Measurements from ENCODE around the gene ADGRG3.

The ADGRG3 gene

GRCh38 chr16:57622361-57623250 lies 45.5 kb upstream of the ADGRG3 start:
- 92% methylated on average over 16 of the region's 16 CpGs for WGBS (ENCODE audit: insufficient coverage)
- POLR2A ChIA-PET: no interaction called here
- Histone ChIP-seq H3K27ac (ENCODE audit: insufficient read depth in 1 of 2, low read depth in 1 of 2, low read length in 2 of 2, poor library complexity in 1 of 2, severe bottlenecking in 2 of 2) (no peak overlapping the region), H3K36me3 (ENCODE audit: control insufficient read depth in 4 of 4, insufficient read depth in 4 of 4, low read length in 3 of 4) (no peaks in the 10 kb centered on the region), H3K27me3 (replicated peaks in 2 of 5; ENCODE audit: control insufficient read depth in 4 of 5, insufficient read depth in 5 of 5, low read length in 4 of 5) (no peaks in the 10 kb centered on the region), H3K9me3 (ENCODE audit: control extremely low read depth in 1 of 5, control insufficient read depth in 4 of 5, insufficient read depth in 2 of 5, low read depth in 1 of 5, low read length in 4 of 5) (no peaks in the 10 kb centered on the region), H3K4me3 (ENCODE audit: control insufficient read depth in 1 of 7, extremely low read depth in 1 of 7, insufficient read depth in 4 of 7, low read depth in 2 of 7, low read length in 6 of 7) (no peak overlapping the region), H3K4me1 (ENCODE audit: control extremely low read depth in 1 of 4, control insufficient read depth in 4 of 4, insufficient read depth in 4 of 4, low read length in 3 of 4) (peaks cover 0 to 37% (median 29%) of the 10 kb centered on the region in 4 experiments)
- no peak for DNase-seq
- CTCF ChIA-PET: interaction anchor here (0.9 to 4.8 kb wide), 6 partner anchors 13 to 40 kb away, joined by 3 to 36 read pairs (median 4); no protein-coding TSS in a partner anchor

GRCh38 chr16:57623251-57624043 lies 44.7 kb upstream of the ADGRG3 start:
- H3K4me1 ChIP-seq (ENCODE audit: control extremely low read depth in 1 of 4, control insufficient read depth in 4 of 4, insufficient read depth in 4 of 4, low read length in 3 of 4): peaks cover 0 to 44% (median 37%) of the 10 kb centered on the region in 4 experiments
- ChIA-PET POLR2A (no interaction called here), CTCF (interaction anchor here (0.7 to 8.4 kb wide), 6 partner anchors 8 to 81 kb away, joined by 3 to 71 read pairs (median 4); partner anchors contain the start of gene ADGRG5)
- DNase-seq: no peak
- H3K27me3 ChIP-seq (replicated peaks in 2 of 5; ENCODE audit: control insufficient read depth in 4 of 5, insufficient read depth in 5 of 5, low read length in 4 of 5): no peaks in the 10 kb centered on the region
- no peak overlapping the region for H3K4me3 ChIP-seq (ENCODE audit: control insufficient read depth in 1 of 7, extremely low read depth in 1 of 7, insufficient read depth in 4 of 7, low read depth in 2 of 7, low read length in 6 of 7)
- H3K27ac ChIP-seq (ENCODE audit: insufficient read depth in 1 of 2, low read depth in 1 of 2, low read length in 2 of 2, poor library complexity in 1 of 2, severe bottlenecking in 2 of 2): no peak overlapping the region
- H3K9me3 ChIP-seq (ENCODE audit: control extremely low read depth in 1 of 5, control insufficient read depth in 4 of 5, insufficient read depth in 2 of 5, low read depth in 1 of 5, low read length in 4 of 5): no peaks in the 10 kb centered on the region
- H3K36me3 ChIP-seq (ENCODE audit: control insufficient read depth in 4 of 4, insufficient read depth in 4 of 4, low read length in 3 of 4): no peaks in the 10 kb centered on the region
- 96% methylated on average over 16 of the region's 17 CpGs for WGBS (ENCODE audit: insufficient coverage)

DNA sequence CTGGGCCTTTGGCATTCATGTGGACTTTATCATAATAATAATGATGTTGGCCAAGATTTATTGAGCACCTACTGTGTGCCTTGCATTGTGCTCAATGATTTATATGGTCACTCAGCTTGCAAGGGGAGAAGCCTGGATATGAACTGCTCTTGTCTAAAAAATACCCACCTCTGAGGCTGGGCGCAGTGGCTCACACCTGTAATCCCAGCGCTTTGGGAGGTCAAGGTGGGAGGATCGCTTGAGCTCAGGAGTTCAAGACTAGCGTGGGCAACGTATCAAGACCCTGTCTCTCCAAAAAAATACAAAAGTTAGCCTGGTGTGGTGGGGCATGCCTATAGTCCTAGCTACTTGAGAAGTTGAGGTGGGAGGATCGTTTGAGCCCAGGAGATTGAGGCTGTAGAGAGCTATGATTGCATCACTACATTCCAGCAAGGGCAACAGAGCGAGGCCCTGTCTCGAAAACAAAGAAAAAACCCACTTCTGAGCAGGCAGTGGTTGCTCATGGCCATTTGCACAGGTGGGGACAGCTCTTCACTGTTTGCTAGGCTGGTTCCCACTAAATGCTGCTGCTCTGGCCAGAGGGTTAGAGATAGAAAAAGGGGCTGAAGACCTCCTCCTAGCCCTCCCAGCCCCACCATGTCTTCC lies 43.9 kb upstream of the ADGRG3 start:
- no peaks in the 10 kb centered on the region for H3K9me3 ChIP-seq (ENCODE audit: control extremely low read depth in 1 of 5, control insufficient read depth in 4 of 5, insufficient read depth in 2 of 5, low read depth in 1 of 5, low read length in 4 of 5)
- H3K36me3 ChIP-seq (ENCODE audit: control insufficient read depth in 4 of 4, insufficient read depth in 4 of 4, low read length in 3 of 4): no peaks in the 10 kb centered on the region
- no peak overlapping the region for H3K4me3 ChIP-seq (ENCODE audit: control insufficient read depth in 1 of 7, extremely low read depth in 1 of 7, insufficient read depth in 4 of 7, low read depth in 2 of 7, low read length in 6 of 7)
- no peaks in the 10 kb centered on the region for H3K27me3 ChIP-seq (replicated peaks in 2 of 5; ENCODE audit: control insufficient read depth in 4 of 5, insufficient read depth in 5 of 5, low read length in 4 of 5)
- ChIA-PET CTCF (interaction anchor here (0.7 to 8.4 kb wide), 7 partner anchors 9 to 81 kb away, joined by 3 to 71 read pairs (median 4); partner anchors contain the start of gene ADGRG5), POLR2A (no interaction called here)
- H3K4me1 ChIP-seq (ENCODE audit: control extremely low read depth in 1 of 4, control insufficient read depth in 4 of 4, insufficient read depth in 4 of 4, low read length in 3 of 4): peaks cover 0 to 49% (median 44%) of the 10 kb centered on the region in 4 experiments
- no peak overlapping the region for H3K27ac ChIP-seq (ENCODE audit: insufficient read depth in 1 of 2, low read depth in 1 of 2, low read length in 2 of 2, poor library complexity in 1 of 2, severe bottlenecking in 2 of 2)
- 96% methylated on average over 7 of the region's 8 CpGs for WGBS (ENCODE audit: insufficient coverage)
- no peak for DNase-seq

DNA sequence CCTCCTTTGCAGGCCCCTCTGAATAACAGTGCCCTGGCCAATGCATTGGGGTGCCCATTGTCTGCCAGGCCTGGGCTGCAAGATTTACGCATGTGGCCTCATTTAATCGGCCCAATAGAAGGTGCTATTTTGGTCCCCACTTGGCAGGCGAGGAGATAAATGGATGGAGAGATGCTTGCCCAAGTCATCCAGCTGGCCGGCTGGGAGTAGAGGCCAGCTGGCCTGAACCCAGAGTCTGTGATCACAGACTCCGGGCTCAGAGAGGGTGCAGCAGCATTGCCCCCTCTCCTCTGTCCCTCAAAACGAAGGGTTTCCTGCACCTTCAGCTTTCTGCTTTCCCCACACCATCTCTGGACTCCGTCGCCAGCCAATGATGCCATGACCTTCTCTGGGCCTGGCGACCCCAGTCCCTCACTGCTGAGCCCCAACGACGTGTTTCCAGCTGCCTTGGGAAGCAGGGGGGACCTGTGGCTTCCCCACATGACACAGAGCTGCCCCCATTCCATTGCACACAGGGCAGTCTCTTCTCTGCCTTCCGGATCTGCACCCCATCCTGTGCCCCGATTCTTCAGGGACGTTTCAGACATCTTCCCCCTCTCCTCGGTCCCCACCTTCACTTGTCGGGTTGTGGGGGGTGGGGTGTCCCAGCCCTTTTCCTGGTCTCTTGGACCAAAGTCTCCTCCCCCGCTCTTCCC lies 43.2 kb upstream of the ADGRG3 start:
- no peak for DNase-seq
- WGBS (ENCODE audit: insufficient coverage): 41% methylated on average over 11 of the region's 17 CpGs
- H3K27me3 ChIP-seq (replicated peaks in 2 of 5; ENCODE audit: control insufficient read depth in 4 of 5, insufficient read depth in 5 of 5, low read length in 4 of 5): no peaks in the 10 kb centered on the region
- H3K27ac ChIP-seq (ENCODE audit: insufficient read depth in 1 of 2, low read depth in 1 of 2, low read length in 2 of 2, poor library complexity in 1 of 2, severe bottlenecking in 2 of 2): no peak overlapping the region
- peak overlapping the region in 1 of 7 experiments; percentile 25 for H3K4me3 ChIP-seq (ENCODE audit: control insufficient read depth in 1 of 7, extremely low read depth in 1 of 7, insufficient read depth in 4 of 7, low read depth in 2 of 7, low read length in 6 of 7)
- no peaks in the 10 kb centered on the region for H3K9me3 ChIP-seq (ENCODE audit: control extremely low read depth in 1 of 5, control insufficient read depth in 4 of 5, insufficient read depth in 2 of 5, low read depth in 1 of 5, low read length in 4 of 5)
- peaks cover 0 to 57% (median 52%) of the 10 kb centered on the region in 4 experiments for H3K4me1 ChIP-seq (ENCODE audit: control extremely low read depth in 1 of 4, control insufficient read depth in 4 of 4, insufficient read depth in 4 of 4, low read length in 3 of 4)
- no peaks in the 10 kb centered on the region for H3K36me3 ChIP-seq (ENCODE audit: control insufficient read depth in 4 of 4, insufficient read depth in 4 of 4, low read length in 3 of 4)
- POLR2A ChIA-PET: no interaction called here
- CTCF ChIA-PET: interaction anchor here (1.1 to 8.4 kb wide), 5 partner anchors 9 to 82 kb away, joined by 3 to 71 read pairs (median 4); partner anchors contain the start of gene ADGRG5

- no peaks in the 10 kb centered on the region for H3K27me3 ChIP-seq (replicated peaks in 2 of 5; ENCODE audit: control insufficient read depth in 4 of 5, insufficient read depth in 5 of 5, low read length in 4 of 5)
- DNase-seq: no peak
- peaks cover 0 to 74% (median 68%) of the 10 kb centered on the region in 4 experiments for H3K4me1 ChIP-seq (ENCODE audit: control extremely low read depth in 1 of 4, control insufficient read depth in 4 of 4, insufficient read depth in 4 of 4, low read length in 3 of 4)
- ChIA-PET POLR2A (interaction anchor here (0.8 to 1.6 kb wide), 3 partner anchors 12 to 17 kb away, joined by 3 to 4 read pairs (median 3); no protein-coding TSS in a partner anchor), CTCF (interaction anchor here (0.6 to 8.4 kb wide), 11 partner anchors 8 to 98 kb away, joined by 3 to 72 read pairs (median 10); no protein-coding TSS in a partner anchor)
- no peaks in the 10 kb centered on the region for H3K9me3 ChIP-seq (ENCODE audit: control extremely low read depth in 1 of 5, control insufficient read depth in 4 of 5, insufficient read depth in 2 of 5, low read depth in 1 of 5, low read length in 4 of 5)
- H3K4me3 ChIP-seq (ENCODE audit: control insufficient read depth in 1 of 7, extremely low read depth in 1 of 7, insufficient read depth in 4 of 7, low read depth in 2 of 7, low read length in 6 of 7): no peak overlapping the region
- no peak overlapping the region for H3K27ac ChIP-seq (ENCODE audit: insufficient read depth in 1 of 2, low read depth in 1 of 2, low read length in 2 of 2, poor library complexity in 1 of 2, severe bottlenecking in 2 of 2)
- H3K36me3 ChIP-seq (ENCODE audit: control insufficient read depth in 4 of 4, insufficient read depth in 4 of 4, low read length in 3 of 4): peaks cover 0 to under 1% (median 0%) of the 10 kb centered on the region in 4 experiments
- WGBS (ENCODE audit: insufficient coverage): 91% methylated on average over 6 of the region's 10 CpGs
Measured at GRCh38 chr16:57626420-57627170, 41.5 kb upstream of the ADGRG3 start.
